HG03442 (cell line): ENCODE data around the gene HCFC1.
A peak's percentile ranks its signal among the peaks of the same experiment; 100 is the strongest.
"Not testable (repeated sequence)": the region's sequence is repeated elsewhere in the genome, so short reads cannot be mapped to it uniquely, and the experiment has no call there.

ENCODE experiments used
- ATAC-seq: cut with Tn5 transposase; IDR thresholded peaks from one replicate; pipeline ENCODE4 v1.9.1; 2021; ENCODE audit warnings: mild to moderate bottlenecking, moderate library complexity; ENCODE audit not compliant: unreplicated experiment

The HCFC1 gene

GRCh38 chrX:154010330-154011087, 38.9 kb upstream of the HCFC1 start:
- ATAC-seq, result no peak

- ATAC-seq, result no peak
These were observed 36.9 kb upstream of the HCFC1 start for GRCh38 chrX:154008521-154008920.

DNA sequence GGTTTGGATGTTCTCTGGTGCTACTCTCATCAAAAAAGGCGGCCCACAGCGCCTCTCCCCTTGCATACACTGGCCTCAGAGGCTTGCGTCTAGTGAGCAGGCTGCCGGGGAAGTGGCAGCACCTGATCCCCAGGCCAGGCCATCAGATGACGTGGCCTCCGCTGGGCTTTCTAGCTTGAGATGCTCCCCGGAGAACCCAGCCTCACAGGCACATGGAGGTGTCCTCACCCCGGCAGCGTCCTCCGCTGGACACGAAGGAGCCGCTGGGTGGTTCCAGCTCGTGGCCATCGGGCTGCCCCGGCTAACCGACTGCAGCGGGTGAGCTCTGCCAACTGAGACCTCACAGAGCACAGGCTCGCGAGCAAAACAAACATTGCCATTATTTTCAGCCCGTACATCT, 35.3 kb upstream of the HCFC1 start:
- ATAC-seq, result no peak

- no peak for ATAC-seq
These were observed 32.7 kb upstream of the HCFC1 start for GRCh38 chrX:154004315-154004714.

DNA sequence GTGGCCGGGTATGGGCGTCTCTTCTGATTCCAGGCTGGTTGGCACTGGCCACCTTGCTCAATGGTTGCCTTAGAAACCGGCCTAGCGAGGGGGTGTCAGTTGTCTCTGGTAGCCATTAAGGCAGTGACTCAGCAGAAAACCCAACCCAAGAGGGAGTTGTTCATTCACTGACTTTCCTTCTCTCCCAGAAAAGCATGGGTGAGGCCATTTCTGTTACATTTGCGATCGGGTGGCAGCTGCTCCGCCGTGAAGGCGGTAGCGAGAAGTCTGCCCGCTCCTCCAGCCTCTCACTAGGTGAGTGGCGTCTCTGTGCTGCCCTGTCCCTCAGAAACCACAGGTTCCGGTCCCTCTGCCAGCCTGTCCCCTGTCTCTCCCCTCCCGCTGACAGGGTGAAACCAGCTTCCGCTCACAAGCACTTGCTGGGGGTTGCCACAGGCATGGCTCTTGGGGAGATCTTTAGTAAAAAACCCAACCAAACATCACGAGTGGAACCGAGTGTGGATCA, 30.6 kb upstream of the HCFC1 start:
- ATAC-seq, result peak; percentile 50

DNA sequence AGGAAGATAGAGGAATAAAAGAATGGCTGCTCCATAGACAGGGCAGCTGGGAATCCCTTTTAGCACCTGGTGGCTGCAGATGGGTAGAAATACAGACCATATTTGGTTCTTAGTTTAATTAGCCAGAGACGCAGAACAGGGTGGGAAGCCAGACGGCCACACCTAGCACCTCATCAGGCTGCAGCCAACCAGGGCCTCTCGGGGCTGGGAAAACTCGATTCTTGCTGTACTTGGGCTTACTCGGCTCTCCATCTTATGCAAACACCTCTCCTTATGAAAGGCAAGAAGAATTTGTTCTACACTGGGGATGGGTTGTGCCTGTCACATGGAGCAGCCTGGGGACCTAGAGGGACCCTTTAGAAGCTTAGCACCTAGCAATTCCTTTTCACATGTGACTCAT, 28.4 kb upstream of the HCFC1 start:
- no peak for ATAC-seq

DNA sequence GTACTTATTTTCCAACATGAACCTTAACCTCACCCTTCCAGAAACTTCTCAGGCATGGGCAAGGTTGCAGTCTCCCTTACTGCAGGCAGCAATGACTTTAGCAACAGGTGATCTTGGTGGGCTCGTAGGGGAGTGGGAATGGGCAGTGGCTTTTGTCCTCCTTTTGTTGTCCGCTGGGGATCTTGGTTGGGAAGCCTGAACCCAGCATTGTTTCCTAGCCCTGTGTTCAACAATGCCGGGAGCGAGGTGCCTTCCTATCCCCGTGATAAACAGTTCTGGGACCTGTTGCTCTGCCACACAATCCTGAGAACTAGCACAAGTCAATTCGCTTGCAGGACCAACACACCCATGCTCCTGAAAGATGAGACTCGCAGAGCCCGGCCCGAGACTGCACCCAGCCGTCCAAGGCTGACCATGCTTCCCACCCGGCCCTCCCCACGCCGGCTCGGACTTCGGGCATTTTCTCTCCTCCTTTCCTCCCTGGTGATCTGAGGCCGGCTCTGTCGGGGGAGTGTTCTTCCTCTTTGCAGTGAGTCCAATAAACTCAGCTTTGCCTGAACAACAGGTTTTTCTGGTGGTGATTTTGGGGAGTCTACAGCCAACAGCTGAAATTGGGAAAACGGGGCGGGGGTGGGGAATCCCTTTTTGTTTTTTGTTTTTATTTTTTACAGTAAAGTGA, 27.9 kb upstream of the HCFC1 start:
- no peak for ATAC-seq

- ATAC-seq, result no peak
These were observed 23.9 kb upstream of the HCFC1 start for GRCh38 chrX:153995504-153995903.

DNA sequence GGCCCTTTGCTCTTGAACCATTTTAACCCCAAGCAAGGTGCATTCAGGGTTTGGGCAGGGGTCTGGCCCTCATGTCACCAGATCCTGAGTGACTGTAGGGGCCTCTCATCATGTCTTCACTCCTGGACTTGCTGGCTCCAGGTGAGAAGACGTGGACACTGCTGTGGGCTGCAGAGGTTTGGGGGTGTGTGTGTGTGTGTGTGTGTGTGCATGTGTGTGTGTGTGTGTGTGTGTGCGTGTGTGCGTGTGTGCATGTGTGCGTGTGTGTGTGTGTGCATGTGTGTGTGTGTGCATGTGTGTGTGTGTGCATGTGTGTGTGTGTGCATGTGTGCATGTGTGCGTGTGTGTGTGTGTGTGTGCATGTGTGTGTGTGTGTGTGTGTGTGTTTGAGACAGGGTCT, 22.8 kb upstream of the HCFC1 start:
- not testable (repeated sequence) for ATAC-seq

DNA sequence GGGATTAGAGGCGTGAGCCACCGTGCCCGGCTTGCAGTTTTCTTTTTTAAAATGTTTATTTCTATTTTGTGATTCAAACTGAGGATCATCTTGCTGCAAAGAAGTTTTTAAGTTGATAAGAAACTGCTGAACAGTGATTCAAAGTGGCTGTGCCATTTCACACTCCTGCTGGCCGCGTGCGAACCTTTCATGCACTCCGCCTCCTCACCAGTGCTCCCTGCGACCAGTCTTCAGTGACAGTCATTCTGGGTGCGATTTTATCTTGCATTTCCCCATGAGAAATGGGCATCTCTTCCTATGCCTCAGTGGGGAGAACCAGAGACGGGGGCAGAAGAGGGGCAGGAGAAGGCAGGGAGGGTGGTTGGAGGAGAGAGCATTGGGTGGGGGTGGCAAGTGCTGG, 22.4 kb upstream of the HCFC1 start:
- ATAC-seq, result no peak

- no peak for ATAC-seq
These were observed 21.5 kb upstream of the HCFC1 start for GRCh38 chrX:153993079-153993478.

GRCh38 chrX:153992180-153992579, 20.6 kb upstream of the HCFC1 start:
- no peak for ATAC-seq

GRCh38 chrX:153991013-153991580, 19.5 kb upstream of the HCFC1 start:
- ATAC-seq, result no peak

DNA sequence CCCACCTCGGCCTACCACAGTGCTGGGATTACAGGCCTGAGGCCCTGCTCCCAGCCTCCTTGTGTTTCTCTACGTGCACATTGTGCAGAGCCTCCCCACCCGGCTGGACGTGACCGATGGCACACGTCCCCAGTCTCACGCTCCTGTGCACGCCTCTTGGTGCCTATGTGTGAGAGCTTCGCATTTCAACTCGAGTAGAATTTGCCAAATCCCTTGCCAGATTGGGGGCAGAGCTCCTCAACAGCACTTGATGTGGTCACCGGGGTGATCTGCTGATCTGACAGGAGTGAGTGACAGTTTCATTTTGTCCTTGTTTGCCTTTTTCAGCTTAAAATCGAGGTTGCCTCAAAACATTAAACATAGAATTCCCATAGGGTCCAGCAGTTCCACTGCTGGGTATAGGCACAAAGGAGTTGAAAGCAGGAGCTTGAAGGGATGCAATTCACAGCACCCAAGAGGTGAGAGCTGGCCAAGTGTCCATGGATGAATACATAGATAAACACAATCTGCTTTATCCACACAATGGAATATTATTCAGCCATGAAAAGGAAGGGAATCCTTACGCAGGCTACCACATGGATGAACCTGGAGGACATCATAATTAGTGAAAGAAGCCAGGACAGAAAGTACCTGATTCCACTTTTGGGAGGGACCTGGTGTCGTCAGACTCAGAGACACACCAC, 18.5 kb upstream of the HCFC1 start:
- ATAC-seq, result no peak

DNA sequence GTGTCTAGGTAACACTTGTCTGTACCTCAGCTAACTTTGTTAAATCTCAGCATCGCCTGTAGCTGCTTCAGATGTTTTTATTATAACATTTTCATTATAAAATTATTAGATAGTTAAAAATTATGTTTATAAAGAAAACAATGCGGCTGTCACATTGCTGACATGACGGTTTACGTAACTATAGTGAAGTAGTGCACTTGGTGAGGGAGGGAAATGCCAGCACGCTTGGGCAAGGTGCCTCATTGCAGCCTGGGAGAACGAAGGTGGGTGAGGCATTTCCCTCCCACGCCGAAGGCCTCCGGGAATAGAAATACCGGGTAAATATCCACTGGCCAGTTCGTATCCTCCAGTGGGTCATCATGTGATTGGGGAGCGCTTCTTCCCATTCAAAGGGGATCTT, 16.9 kb upstream of the HCFC1 start:
- no peak for ATAC-seq

- ATAC-seq, result no peak
These were observed 12.9 kb upstream of the HCFC1 start for GRCh38 chrX:153984351-153985178.

DNA sequence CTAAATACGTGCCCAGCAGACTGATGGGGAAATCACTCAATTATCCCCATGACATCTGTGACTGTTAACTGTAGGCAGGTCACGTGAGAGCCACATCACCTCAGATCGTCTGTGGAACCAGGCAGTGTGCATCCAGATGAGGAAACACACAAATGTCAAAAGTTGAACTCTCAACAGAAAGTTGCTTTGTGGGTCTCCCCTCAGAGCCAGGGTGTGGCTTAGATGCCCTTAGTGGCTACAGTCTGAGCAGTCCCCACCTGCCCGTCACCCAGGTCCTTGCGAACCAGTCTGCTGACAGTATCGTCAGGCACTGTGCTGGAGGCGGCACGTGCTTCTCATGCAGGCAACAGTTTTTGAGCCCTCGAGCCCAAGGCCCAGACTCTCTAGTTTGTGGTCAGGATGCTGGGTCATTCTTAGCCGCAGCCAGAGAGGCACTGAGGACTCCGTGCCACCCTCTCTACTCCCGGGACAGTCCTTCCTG, 11.7 kb upstream of the HCFC1 start:
- no peak for ATAC-seq

DNA sequence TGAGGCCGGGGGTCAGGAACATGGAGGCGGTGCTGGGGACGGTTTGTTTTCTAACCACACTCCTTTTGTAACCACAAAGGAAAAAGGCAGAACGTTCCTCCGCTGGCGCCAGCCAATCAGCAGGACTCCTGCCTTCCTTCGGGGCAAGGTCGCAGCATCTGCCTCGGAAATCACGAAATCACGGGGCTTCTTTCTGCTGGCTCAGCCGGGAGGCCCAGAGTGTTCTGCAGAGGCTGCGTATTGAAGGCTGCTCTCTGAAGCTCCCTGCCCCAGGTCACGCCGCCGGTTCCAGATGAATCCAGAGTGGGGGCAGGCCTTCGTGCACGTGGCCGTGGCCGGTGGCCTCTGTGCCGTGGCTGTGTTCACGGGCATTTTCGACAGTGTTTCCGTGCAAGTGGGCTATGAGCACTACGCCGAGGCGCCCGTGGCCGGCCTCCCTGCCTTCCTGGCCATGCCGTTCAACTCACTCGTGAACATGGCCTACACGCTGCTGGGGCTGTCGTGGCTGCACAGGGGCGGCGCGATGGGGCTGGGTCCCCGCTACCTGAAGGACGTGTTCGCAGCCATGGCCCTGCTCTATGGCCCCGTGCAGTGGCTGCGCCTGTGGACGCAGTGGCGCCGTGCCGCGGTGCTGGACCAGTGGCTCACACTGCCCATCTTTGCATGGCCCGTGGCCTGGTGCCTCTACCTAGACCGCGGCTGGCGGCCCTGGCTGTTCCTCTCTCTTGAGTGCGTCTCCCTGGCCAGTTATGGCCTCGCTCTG, 10.3 kb upstream of the HCFC1 start:
- no peak for ATAC-seq

- no peak for ATAC-seq
These were observed 9.6 kb upstream of the HCFC1 start for GRCh38 chrX:153981231-153981630.

DNA sequence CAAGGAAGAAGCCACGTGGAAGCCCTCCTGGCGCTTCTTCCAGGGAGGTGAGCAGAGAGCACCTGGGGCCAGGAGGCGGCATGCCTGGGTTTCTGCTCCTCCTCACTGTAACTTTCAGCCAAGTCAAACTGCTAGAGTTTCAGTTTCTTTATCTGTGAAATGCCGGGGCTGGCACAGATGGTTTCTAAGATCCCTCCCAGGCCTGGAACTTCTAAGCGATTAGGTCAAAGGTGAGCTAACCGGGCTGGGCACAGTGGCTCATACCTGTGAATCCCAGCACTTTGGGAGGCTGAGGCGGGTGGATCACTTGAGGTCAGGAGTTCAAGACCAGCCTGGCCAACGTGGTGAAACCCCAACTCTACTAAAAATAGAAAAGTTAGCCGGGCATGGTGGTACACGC, 8.8 kb upstream of the HCFC1 start:
- ATAC-seq, result not testable (repeated sequence)
